GM12891 (cell line): ENCODE measurements around the gene ZNF714.

ENCODE experiments used
- DNase-seq: peaks from one replicate; pipeline ENCODE4 v3.0.0; 2011; ENCODE audit warnings: low spot score; ENCODE audit not compliant: insufficient read length
- FAIRE-seq: peaks from 2 replicates; lab custom pipeline; 2011; peaks lifted over from hg19 to GRCh38; lab: Jason Lieb, UNC
- PAX5 ChIP-seq: IDR thresholded peaks from 2 replicates; pipeline ENCODE4 v1.6.1; 2011; ENCODE audit warnings: low read length, moderate library complexity, mild to moderate bottlenecking; ENCODE audit not compliant: insufficient read depth, severe bottlenecking
- POLR2A ChIP-seq: IDR thresholded peaks from 2 replicates; pipeline ENCODE4 v1.6.1; 2011; ENCODE audit warnings: low read depth, low read length, control low read depth
- POLR2AphosphoS5 ChIP-seq: IDR thresholded peaks from 2 replicates; pipeline ENCODE4 v1.6.1; 2011; ENCODE audit warnings: low read depth, low read length, control low read depth
- POU2F2 ChIP-seq: IDR thresholded peaks from 2 replicates; pipeline ENCODE4 v1.6.1; 2011; ENCODE audit warnings: low read depth, mild to moderate bottlenecking, control low read depth, low read length, moderate library complexity
- SPI1 ChIP-seq: IDR thresholded peaks from 2 replicates; pipeline ENCODE4 v1.6.1; 2011; ENCODE audit warnings: low read depth, low read length, control low read depth
- TAF1 ChIP-seq: IDR thresholded peaks from 2 replicates; pipeline ENCODE4 v1.6.1; 2011; ENCODE audit warnings: low read depth, low read length, control low read depth

The ZNF714 gene

GRCh38 chr19:21143854-21144253 lies 61.9 kb downstream of the ZNF714 start:
- DNase-seq (no peak), FAIRE-seq (no peak)
- TF ChIP-seq POLR2AphosphoS5: no peak

- TF ChIP-seq POU2F2 (no peak), POLR2AphosphoS5 (no peak), PAX5 (no peak), TAF1 (no peak), SPI1 (no peak), POLR2A (no peak)
- no peak for DNase-seq
- no peak for FAIRE-seq
Measured at GRCh38 chr19:21147540-21147939, 65.5 kb downstream of the ZNF714 start.

GRCh38 chr19:21148681-21149080 lies 66.7 kb downstream of the ZNF714 start:
- FAIRE-seq (no peak), DNase-seq (no peak)
- TF ChIP-seq POLR2A (no peak), POLR2AphosphoS5 (no peak), PAX5 (no peak), SPI1 (no peak), POU2F2 (no peak), TAF1 (no peak)

- TF ChIP-seq POLR2AphosphoS5 (no peak), SPI1 (no peak), TAF1 (no peak), PAX5 (no peak), POU2F2 (no peak), POLR2A (no peak)
- FAIRE-seq: no peak
Measured at GRCh38 chr19:21149877-21150276, 67.9 kb downstream of the ZNF714 start.

GRCh38 chr19:21151460-21151859 lies 69.5 kb downstream of the ZNF714 start:
- DNase-seq: no peak
- no peak for TF ChIP-seq POU2F2
- TF ChIP-seq PAX5: no peak
- TF ChIP-seq POLR2AphosphoS5: no peak
- no peak for TF ChIP-seq POLR2A
- TF ChIP-seq TAF1: no peak
- TF ChIP-seq SPI1: no peak
- no peak for FAIRE-seq

More at GRCh38 chr19:21149877-21150276, 67.9 kb downstream of the ZNF714 start:
- DNase-seq: no peak

- no peak for FAIRE-seq
Measured at GRCh38 chr19:21158523-21159135, 76.6 kb downstream of the ZNF714 start.

GRCh38 chr19:21164541-21164940 lies 82.5 kb downstream of the ZNF714 start:
- TF ChIP-seq POU2F2 (no peak), POLR2A (no peak), POLR2AphosphoS5 (no peak), PAX5 (no peak), TAF1 (no peak), SPI1 (no peak)
- FAIRE-seq (no peak), DNase-seq (no peak)

More at GRCh38 chr19:21158523-21159135, 76.6 kb downstream of the ZNF714 start:
- no peak for DNase-seq
- TF ChIP-seq POU2F2: no peak
- no peak for TF ChIP-seq TAF1
- TF ChIP-seq SPI1: no peak
- no peak for TF ChIP-seq POLR2AphosphoS5
- no peak for TF ChIP-seq POLR2A
- no peak for TF ChIP-seq PAX5

- FAIRE-seq (no peak), DNase-seq (no peak)
- TF ChIP-seq POU2F2 (no peak), PAX5 (no peak), POLR2A (no peak), TAF1 (no peak), POLR2AphosphoS5 (no peak), SPI1 (no peak)
Measured at GRCh38 chr19:21166436-21166835, 84.4 kb downstream of the ZNF714 start.
